Parathyroid adenoma (tissue), 2 donors: Measurements from ENCODE around the gene HID1.
A peak's percentile ranks its signal among the peaks of the same experiment; 100 is the strongest.

ENCODE experiments used
- H2AFZ ChIP-seq: fragments of 300-600 bp; sonication (generic); one replicate; pipeline ENCODE4 v1.7.0; 2017; ENCODE audit warnings: antibody characterized with exemption, mild to moderate bottlenecking
- H3K27ac ChIP-seq: fragments of 300-600 bp; sonication (generic); one replicate; pipeline ENCODE4 v1.7.0; 2017
- H3K27me3 ChIP-seq: fragments of 300-600 bp; sonication (generic); one replicate; pipeline ENCODE4 v1.7.0; 2017; ENCODE audit warnings: low read length; ENCODE audit not compliant: control insufficient read depth, insufficient read depth
- H3K36me3 ChIP-seq: fragments of 300-600 bp; sonication (generic); one replicate; pipeline ENCODE4 v1.7.0; 2017; ENCODE audit warnings: low read length; ENCODE audit not compliant: control insufficient read depth, insufficient read depth
- H3K4me1 ChIP-seq: fragments of 300-600 bp; sonication (generic); one replicate; pipeline ENCODE4 v1.7.0; 2017; ENCODE audit warnings: control low read depth
- H3K4me2 ChIP-seq: fragments of 300-600 bp; sonication (generic); one replicate; pipeline ENCODE4 v1.7.0; 2017; ENCODE audit warnings: low read length
- H3K4me3 ChIP-seq: fragments of 300-600 bp; sonication (generic); one replicate; pipeline ENCODE4 v1.7.0; 2017; ENCODE audit warnings: low read depth, low read length
- H3K79me2 ChIP-seq: fragments of 300-600 bp; sonication (generic); one replicate; pipeline ENCODE4 v1.7.0; 2017; ENCODE audit warnings: control low read depth
- H3K9ac ChIP-seq: fragments of 300-600 bp; sonication (generic); one replicate; pipeline ENCODE4 v1.7.0; 2017; ENCODE audit warnings: mild to moderate bottlenecking
- H3K9me3 ChIP-seq: fragments of 300-600 bp; sonication (generic); one replicate; pipeline ENCODE4 v1.7.0; 2017; ENCODE audit warnings: low read length; ENCODE audit not compliant: control insufficient read depth
- CTCF ChIP-seq: fragments of 300-600 bp; sonication (generic); IDR thresholded peaks from one replicate; pipeline ENCODE4 v1.7.0; 2017; ENCODE audit warnings: antibody characterized with exemption, mild to moderate bottlenecking
- donor health status: primary hyperparathyroidism.

Gene HID1

GRCh38 chr17:74981318-74981978 lies 8.9 kb upstream of the HID1 start:
- Histone ChIP-seq H3K4me2 (peak overlapping the region; percentile 71), H2AFZ (peak overlapping the region; percentile 83), H3K4me1 (peaks cover 8% of the 10 kb centered on the region), H3K9me3 (no peaks in the 10 kb centered on the region), H3K27ac (peak overlapping the region; percentile 94), H3K4me3 (peak overlapping the region; percentile 70), H3K9ac (peak overlapping the region; percentile 40), H3K27me3 (no peaks in the 10 kb centered on the region), H3K36me3 (no peaks in the 10 kb centered on the region), H3K79me2 (no peaks in the 10 kb centered on the region)
- TF ChIP-seq CTCF: no peak

- H3K4me1 ChIP-seq: peaks cover 8% of the 10 kb centered on the region
- no peak overlapping the region for H2AFZ ChIP-seq
- no peak for TF ChIP-seq CTCF
- no peaks in the 10 kb centered on the region for H3K79me2 ChIP-seq
- H3K27ac ChIP-seq: no peak overlapping the region
- no peaks in the 10 kb centered on the region for H3K36me3 ChIP-seq
- no peak overlapping the region for H3K4me2 ChIP-seq
- H3K27me3 ChIP-seq: no peaks in the 10 kb centered on the region
- no peaks in the 10 kb centered on the region for H3K9me3 ChIP-seq
- no peak overlapping the region for H3K4me3 ChIP-seq
- no peak overlapping the region for H3K9ac ChIP-seq
Observed at GRCh38 chr17:74979408-74980146, 7.0 kb upstream of the HID1 start.

GRCh38 chr17:74978240-74978639 lies 5.7 kb upstream of the HID1 start:
- H3K79me2 ChIP-seq: no peaks in the 10 kb centered on the region
- H3K4me1 ChIP-seq: peaks cover 8% of the 10 kb centered on the region
- no peak for TF ChIP-seq CTCF
- H3K9me3 ChIP-seq: no peaks in the 10 kb centered on the region
- no peaks in the 10 kb centered on the region for H3K36me3 ChIP-seq
- H3K9ac ChIP-seq: no peak overlapping the region
- no peak overlapping the region for H2AFZ ChIP-seq
- H3K27ac ChIP-seq: no peak overlapping the region
- H3K27me3 ChIP-seq: no peaks in the 10 kb centered on the region
- no peak overlapping the region for H3K4me2 ChIP-seq
- H3K4me3 ChIP-seq: no peak overlapping the region

- Histone ChIP-seq H3K4me2 (no peak overlapping the region), H3K36me3 (no peaks in the 10 kb centered on the region)
Observed at GRCh38 chr17:74977802-74978201, 5.2 kb upstream of the HID1 start.

More at GRCh38 chr17:74977802-74978201, 5.2 kb upstream of the HID1 start:
- no peak overlapping the region for H3K4me3 ChIP-seq
- H3K79me2 ChIP-seq: no peaks in the 10 kb centered on the region
- TF ChIP-seq CTCF: no peak
- no peak overlapping the region for H2AFZ ChIP-seq
- no peaks in the 10 kb centered on the region for H3K27me3 ChIP-seq
- peaks cover 6% of the 10 kb centered on the region for H3K4me1 ChIP-seq
- H3K9me3 ChIP-seq: no peaks in the 10 kb centered on the region
- H3K9ac ChIP-seq: no peak overlapping the region
- no peak overlapping the region for H3K27ac ChIP-seq
